Ectodermal cell (in vitro differentiated cells): ENCODE measurements around the gene B4GALT3.

Experiments
- H3K27ac ChIP-seq: 2 replicates; pipeline ENCODE4 v1.7.0; 2013; ENCODE audit warnings: mild to moderate bottlenecking, low read depth, low read length; ENCODE audit not compliant: insufficient read depth, poor library complexity, severe bottlenecking
- H3K27me3 ChIP-seq: 2 replicates; pipeline ENCODE4 v1.7.0; 2013; ENCODE audit warnings: mild to moderate bottlenecking, low read length; ENCODE audit not compliant: insufficient read depth, control insufficient read depth, poor library complexity, severe bottlenecking
- H3K36me3 ChIP-seq: one replicate; pipeline ENCODE4 v1.7.0; 2013; ENCODE audit warnings: low read length; ENCODE audit not compliant: control insufficient read depth, insufficient read depth
- H3K4me1 ChIP-seq: one replicate; pipeline ENCODE4 v1.7.0; 2013; ENCODE audit warnings: low read length; ENCODE audit not compliant: control insufficient read depth, insufficient read depth
- H3K4me3 ChIP-seq: 2 replicates; pipeline ENCODE4 v1.7.0; 2013; ENCODE audit warnings: low read depth, low read length, control low read depth; ENCODE audit not compliant: insufficient read depth
- H3K9me3 ChIP-seq: 2 replicates; pipeline ENCODE4 v1.7.0; 2013; ENCODE audit warnings: mild to moderate bottlenecking, low read length, moderate library complexity; ENCODE audit not compliant: control insufficient read depth
- WGBS, 2 experiments: methylation state at CpG; one replicate each; pipeline ENCODE4 v1.1.7; 2013; ENCODE audit warnings: missing lambda C conversion rate in 2 of 2; 5-methylcytosine and 5-hydroxymethylcytosine counted together

B4GALT3 gene

GRCh38 chr1:161196111-161196510, 18.8 kb upstream of the B4GALT3 start:
- H3K36me3 ChIP-seq = no peaks in the 10 kb centered on the region
- H3K4me1 ChIP-seq = peaks cover 48% of the 10 kb centered on the region
- H3K27ac ChIP-seq = no peak overlapping the region
- H3K4me3 ChIP-seq = no peak overlapping the region
- WGBS, 2 experiments = 96 to 97% methylated on average over 7 of the region's 7 CpGs
- no peaks in the 10 kb centered on the region for H3K9me3 ChIP-seq
- H3K27me3 ChIP-seq = no peaks in the 10 kb centered on the region

- H3K36me3 ChIP-seq = no peaks in the 10 kb centered on the region
- no peaks in the 10 kb centered on the region for H3K9me3 ChIP-seq
- no peak overlapping the region for H3K27ac ChIP-seq
- peaks cover 39% of the 10 kb centered on the region for H3K4me1 ChIP-seq
- WGBS, 2 experiments = 90 to 94% methylated on average over 4 of the region's 4 CpGs
- H3K4me3 ChIP-seq = no peak overlapping the region
- H3K27me3 ChIP-seq = no peaks in the 10 kb centered on the region
These were observed 17.9 kb upstream of the B4GALT3 start for GRCh38 chr1:161195171-161195570.

GRCh38 chr1:161193561-161194235, 16.4 kb upstream of the B4GALT3 start:
- peaks cover 24% of the 10 kb centered on the region for H3K4me1 ChIP-seq
- no peak overlapping the region for H3K27ac ChIP-seq
- no peaks in the 10 kb centered on the region for H3K27me3 ChIP-seq
- 94 to 95% methylated on average over 21 of the region's 21 CpGs for WGBS, 2 experiments
- no peak overlapping the region for H3K4me3 ChIP-seq
- H3K36me3 ChIP-seq = no peaks in the 10 kb centered on the region
- no peaks in the 10 kb centered on the region for H3K9me3 ChIP-seq

GRCh38 chr1:161192476-161193465, 15.5 kb upstream of the B4GALT3 start:
- Histone ChIP-seq H3K4me3 (no peak overlapping the region), H3K9me3 (no peaks in the 10 kb centered on the region), H3K27me3 (no peaks in the 10 kb centered on the region), H3K4me1 (peaks cover 15% of the 10 kb centered on the region), H3K36me3 (no peaks in the 10 kb centered on the region), H3K27ac (no peak overlapping the region)
- WGBS, 2 experiments = 71 to 74% methylated on average over 15 of the region's 15 CpGs

- no peak overlapping the region for H3K4me3 ChIP-seq
- no peaks in the 10 kb centered on the region for H3K9me3 ChIP-seq
- 92% methylated on average over 7 to 8 of the region's 8 CpGs for WGBS, 2 experiments
- no peaks in the 10 kb centered on the region for H3K36me3 ChIP-seq
- no peaks in the 10 kb centered on the region for H3K27me3 ChIP-seq
- H3K27ac ChIP-seq = no peak overlapping the region
- H3K4me1 ChIP-seq = peaks cover 8% of the 10 kb centered on the region
These were observed 14.7 kb upstream of the B4GALT3 start for GRCh38 chr1:161191971-161192370.

GRCh38 chr1:161190962-161191521, 13.7 kb upstream of the B4GALT3 start:
- no peak overlapping the region for H3K27ac ChIP-seq
- H3K36me3 ChIP-seq = no peaks in the 10 kb centered on the region
- 88% methylated on average over 22 of the region's 22 CpGs for WGBS, 2 experiments
- H3K4me1 ChIP-seq = no peaks in the 10 kb centered on the region
- no peaks in the 10 kb centered on the region for H3K27me3 ChIP-seq
- H3K4me3 ChIP-seq = no peak overlapping the region
- no peaks in the 10 kb centered on the region for H3K9me3 ChIP-seq

GRCh38 chr1:161189036-161189435, 11.7 kb upstream of the B4GALT3 start:
- no peak overlapping the region for H3K27ac ChIP-seq
- WGBS, 2 experiments = 87 to 91% methylated on average over 5 of the region's 5 CpGs
- no peak overlapping the region for H3K4me3 ChIP-seq
- no peaks in the 10 kb centered on the region for H3K4me1 ChIP-seq
- H3K27me3 ChIP-seq = no peaks in the 10 kb centered on the region
- H3K36me3 ChIP-seq = no peaks in the 10 kb centered on the region
- H3K9me3 ChIP-seq = no peaks in the 10 kb centered on the region

GRCh38 chr1:161188381-161188780, 11.1 kb upstream of the B4GALT3 start:
- WGBS, 2 experiments = 94% methylated on average over 6 of the region's 6 CpGs
- Histone ChIP-seq H3K27ac (no peak overlapping the region), H3K36me3 (no peaks in the 10 kb centered on the region), H3K27me3 (no peaks in the 10 kb centered on the region), H3K9me3 (no peaks in the 10 kb centered on the region), H3K4me3 (no peak overlapping the region), H3K4me1 (no peaks in the 10 kb centered on the region)

GRCh38 chr1:161187311-161187710, 10.0 kb upstream of the B4GALT3 start:
- 92 to 93% methylated on average over 3 of the region's 3 CpGs for WGBS, 2 experiments
- Histone ChIP-seq H3K27ac (no peak overlapping the region), H3K4me1 (no peaks in the 10 kb centered on the region), H3K27me3 (no peaks in the 10 kb centered on the region), H3K9me3 (no peaks in the 10 kb centered on the region), H3K4me3 (no peak overlapping the region), H3K36me3 (no peaks in the 10 kb centered on the region)

- Histone ChIP-seq H3K27me3 (no peaks in the 10 kb centered on the region), H3K9me3 (no peaks in the 10 kb centered on the region), H3K4me1 (no peaks in the 10 kb centered on the region), H3K27ac (no peak overlapping the region), H3K36me3 (no peaks in the 10 kb centered on the region), H3K4me3 (no peak overlapping the region)
- 90 to 100% methylated on average over 2 of the region's 2 CpGs for WGBS, 2 experiments
These were observed 8.5 kb upstream of the B4GALT3 start for GRCh38 chr1:161185732-161186311.
